Stimulated activated CD4-positive, alpha-beta T cell treated with anti-CD3 and anti-CD28 coated beads, TNF-alpha, amount 100 ng/mL, for 4 hours (primary cell): ENCODE data around the gene GYG2.

Experiments
- DNase-seq, 3 experiments: peaks; one replicate each; pipeline ENCODE4 v3.0.0-alpha.2; 2020; ENCODE audit warnings: low read depth in 3 of 3

GYG2 gene

GRCh38 chrX:2812161-2812907, 16.4 kb upstream of the GYG2 start:
- DNase-seq, result peak in 2 of 3 experiments; percentile 4 to 5

GRCh38 chrX:2817036-2817435, 11.7 kb upstream of the GYG2 start:
- no peak for DNase-seq

- no peak for DNase-seq
Observed at GRCh38 chrX:2819345-2820135, 9.2 kb upstream of the GYG2 start.

GRCh38 chrX:2820136-2820771, 8.5 kb upstream of the GYG2 start:
- DNase-seq, result no peak

GRCh38 chrX:2823795-2824386, 4.8 kb upstream of the GYG2 start:
- no peak for DNase-seq

GRCh38 chrX:2824886-2825285, 3.8 kb upstream of the GYG2 start:
- DNase-seq, result no peak

GRCh38 chrX:2828959-2829411, 255 bp downstream of the GYG2 start:
- no peak for DNase-seq

GRCh38 chrX:2829469-2830246, 928 bp downstream of the GYG2 start:
- no peak for DNase-seq

GRCh38 chrX:2831471-2832228, 2.9 kb downstream of the GYG2 start:
- DNase-seq, result no peak

- no peak for DNase-seq
Observed at GRCh38 chrX:2837961-2838360, 9.2 kb downstream of the GYG2 start.

- no peak for DNase-seq
Observed at GRCh38 chrX:2840961-2841360, 12.2 kb downstream of the GYG2 start.

- DNase-seq, result no peak
Observed at GRCh38 chrX:2841537-2841936, 12.8 kb downstream of the GYG2 start.

GRCh38 chrX:2846992-2847391, 18.3 kb downstream of the GYG2 start:
- DNase-seq, result no peak

GRCh38 chrX:2848871-2849301, 20.2 kb downstream of the GYG2 start:
- no peak for DNase-seq

GRCh38 chrX:2854918-2855317, 26.2 kb downstream of the GYG2 start:
- no peak for DNase-seq

GRCh38 chrX:2855761-2856160, 27.0 kb downstream of the GYG2 start:
- no peak for DNase-seq

- DNase-seq, result no peak
Observed at GRCh38 chrX:2857566-2857965, 28.8 kb downstream of the GYG2 start.

- DNase-seq, result no peak
Observed at GRCh38 chrX:2859197-2859797, 30.6 kb downstream of the GYG2 start.

GRCh38 chrX:2862404-2862803, 33.7 kb downstream of the GYG2 start:
- DNase-seq, result no peak

GRCh38 chrX:2863646-2864045, 34.9 kb downstream of the GYG2 start:
- no peak for DNase-seq
